SIG-M5 (cell line): ENCODE results near the gene GLTP.

Experiments
- DNase-seq: peaks from one replicate; lab custom pipeline; 2025; lab: John Stamatoyannopoulos, UW

The GLTP gene

GRCh38 chr12:109842021-109842420 lies 38.3 kb downstream of the GLTP start:
- DNase-seq = no peak

GRCh38 chr12:109841356-109841755 lies 39.0 kb downstream of the GLTP start:
- no peak for DNase-seq

- no peak for DNase-seq
Measured at GRCh38 chr12:109840305-109841074, 39.9 kb downstream of the GLTP start.

- DNase-seq = no peak
Measured at GRCh38 chr12:109839444-109839843, 40.9 kb downstream of the GLTP start.

GRCh38 chr12:109836916-109837315 lies 43.4 kb downstream of the GLTP start:
- DNase-seq = no peak

- DNase-seq = no peak
Measured at GRCh38 chr12:109835827-109836226, 44.5 kb downstream of the GLTP start.

- no peak for DNase-seq
Measured at GRCh38 chr12:109833307-109834189, 46.8 kb downstream of the GLTP start, which contains the start of gene TRPV4. Gene TRPV4 (minus strand): TSS chr12:109833398. CDS start chr12:109814796, 18,602 bp downstream.

GRCh38 chr12:109832541-109833306 lies 47.6 kb downstream of the GLTP start:
- no peak for DNase-seq

- DNase-seq = no peak
Measured at GRCh38 chr12:109831929-109832328, 48.4 kb downstream of the GLTP start.

- no peak for DNase-seq
Measured at GRCh38 chr12:109831365-109831764, 49.0 kb downstream of the GLTP start.

GRCh38 chr12:109830718-109831117 lies 49.6 kb downstream of the GLTP start:
- no peak for DNase-seq

GRCh38 chr12:109830267-109830666 lies 50.1 kb downstream of the GLTP start:
- DNase-seq = no peak

GRCh38 chr12:109829667-109830066 lies 50.7 kb downstream of the GLTP start:
- DNase-seq = no peak

GRCh38 chr12:109828754-109829511 lies 51.4 kb downstream of the GLTP start:
- DNase-seq = no peak

- no peak for DNase-seq
Measured at GRCh38 chr12:109827566-109828550, 52.5 kb downstream of the GLTP start.

GRCh38 chr12:109827080-109827479 lies 53.3 kb downstream of the GLTP start:
- DNase-seq = no peak

- no peak for DNase-seq
Measured at GRCh38 chr12:109824731-109825130, 55.6 kb downstream of the GLTP start.

- no peak for DNase-seq
Measured at GRCh38 chr12:109822951-109823411, 57.4 kb downstream of the GLTP start.

- no peak for DNase-seq
Measured at GRCh38 chr12:109822416-109822815, 57.9 kb downstream of the GLTP start.

- DNase-seq = no peak
Measured at GRCh38 chr12:109821968-109822367, 58.4 kb downstream of the GLTP start.
